ENCODE measurements around the gene INIP.

INIP gene

GRCh38 chr9:112700085-112700484 is 17.8 kb downstream of the INIP start:
- H3K27me3 ChIP-seq (ENCODE audit: low read depth, low read length), result no peaks in the 10 kb centered on the region
- H3K79me2 ChIP-seq (ENCODE audit: low read length), result no peaks in the 10 kb centered on the region
- TF ChIP-seq, protein P1, sequence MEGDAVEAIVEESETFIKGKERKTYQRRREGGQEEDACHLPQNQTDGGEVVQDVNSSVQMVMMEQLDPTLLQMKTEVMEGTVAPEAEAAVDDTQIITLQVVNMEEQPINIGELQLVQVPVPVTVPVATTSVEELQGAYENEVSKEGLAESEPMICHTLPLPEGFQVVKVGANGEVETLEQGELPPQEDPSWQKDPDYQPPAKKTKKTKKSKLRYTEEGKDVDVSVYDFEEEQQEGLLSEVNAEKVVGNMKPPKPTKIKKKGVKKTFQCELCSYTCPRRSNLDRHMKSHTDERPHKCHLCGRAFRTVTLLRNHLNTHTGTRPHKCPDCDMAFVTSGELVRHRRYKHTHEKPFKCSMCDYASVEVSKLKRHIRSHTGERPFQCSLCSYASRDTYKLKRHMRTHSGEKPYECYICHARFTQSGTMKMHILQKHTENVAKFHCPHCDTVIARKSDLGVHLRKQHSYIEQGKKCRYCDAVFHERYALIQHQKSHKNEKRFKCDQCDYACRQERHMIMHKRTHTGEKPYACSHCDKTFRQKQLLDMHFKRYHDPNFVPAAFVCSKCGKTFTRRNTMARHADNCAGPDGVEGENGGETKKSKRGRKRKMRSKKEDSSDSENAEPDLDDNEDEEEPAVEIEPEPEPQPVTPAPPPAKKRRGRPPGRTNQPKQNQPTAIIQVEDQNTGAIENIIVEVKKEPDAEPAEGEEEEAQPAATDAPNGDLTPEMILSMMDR (IDR thresholded peaks at IDR 0.05; ENCODE audit: low read depth, low read length), result no peak
- TF ChIP-seq EZH2phosphoT487 (IDR thresholded peaks at IDR 0.05; ENCODE audit: low read depth), result no peak
- H4K20me1 ChIP-seq (ENCODE audit: insufficient read depth, low read length), result no peaks in the 10 kb centered on the region
- H3K27ac ChIP-seq (ENCODE audit: low read length), result no peak overlapping the region
- H3K36me3 ChIP-seq (replicated peaks; ENCODE audit: low read depth, low read length), result peaks cover 8% of the 10 kb centered on the region
- no peak overlapping the region for H3K4me2 ChIP-seq (ENCODE audit: low read length)
- no peak overlapping the region for H3K4me3 ChIP-seq (ENCODE audit: low read length)
- no peaks in the 10 kb centered on the region for H3K4me1 ChIP-seq (ENCODE audit: low read length)
- H2AFZ ChIP-seq (ENCODE audit: low read depth, low read length), result no peak overlapping the region
- H3K9me3 ChIP-seq (ENCODE audit: insufficient read depth, low read length), result no peaks in the 10 kb centered on the region
- H3K9ac ChIP-seq (ENCODE audit: low read length), result no peak overlapping the region

DNA sequence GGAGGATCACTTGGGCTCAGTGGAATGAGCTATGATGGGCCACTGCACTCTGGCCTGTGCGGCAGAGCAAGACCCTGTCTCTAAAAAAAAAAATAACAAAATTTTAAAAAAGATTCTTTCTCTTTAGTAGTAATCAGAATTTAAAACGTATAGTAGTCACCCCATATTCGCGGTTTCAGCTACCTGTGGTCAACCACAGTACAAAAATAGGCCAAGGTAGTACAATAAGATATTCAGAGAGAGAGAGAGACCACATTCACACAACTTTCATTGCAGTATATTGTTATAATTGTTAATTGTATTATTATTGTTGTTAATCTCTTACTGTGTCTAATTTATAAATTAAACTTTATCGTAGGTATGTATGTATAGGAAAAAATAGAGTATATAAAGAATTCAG is 18.7 kb downstream of the INIP start:
- no peaks in the 10 kb centered on the region for H3K27me3 ChIP-seq (ENCODE audit: low read depth, low read length)
- H3K9ac ChIP-seq (ENCODE audit: low read length), result no peak overlapping the region
- no peaks in the 10 kb centered on the region for H3K79me2 ChIP-seq (ENCODE audit: low read length)
- no peak overlapping the region for H2AFZ ChIP-seq (ENCODE audit: low read depth, low read length)
- H3K4me1 ChIP-seq (ENCODE audit: low read length), result no peaks in the 10 kb centered on the region
- H3K36me3 ChIP-seq (replicated peaks; ENCODE audit: low read depth, low read length), result peaks cover 8% of the 10 kb centered on the region
- no peaks in the 10 kb centered on the region for H4K20me1 ChIP-seq (ENCODE audit: insufficient read depth, low read length)
- TF ChIP-seq EZH2phosphoT487 (IDR thresholded peaks at IDR 0.05; ENCODE audit: low read depth), result no peak
- no peak overlapping the region for H3K4me2 ChIP-seq (ENCODE audit: low read length)
- no peak overlapping the region for H3K4me3 ChIP-seq (ENCODE audit: low read length)
- H3K27ac ChIP-seq (ENCODE audit: low read length), result no peak overlapping the region
- H3K9me3 ChIP-seq (ENCODE audit: insufficient read depth, low read length), result no peaks in the 10 kb centered on the region

DNA sequence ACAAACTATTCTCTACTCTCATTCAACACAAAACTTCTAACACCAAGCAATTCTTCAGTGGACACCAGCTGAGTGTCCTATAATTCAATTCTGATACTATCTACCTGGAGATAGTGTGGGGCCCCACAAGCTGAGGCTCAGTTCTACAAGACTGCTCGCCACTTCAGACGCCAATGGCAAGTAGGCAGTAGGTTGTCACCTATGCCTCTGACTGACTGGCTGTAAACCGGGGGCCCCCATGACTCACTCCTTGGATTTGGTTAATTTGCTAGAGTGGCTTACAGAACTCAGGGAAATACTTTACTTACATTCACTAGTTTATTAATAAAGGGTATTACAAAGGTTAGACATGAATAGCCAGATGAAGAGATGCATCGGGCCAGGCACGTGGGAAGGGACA is 21.5 kb downstream of the INIP start:
- H3K9ac ChIP-seq (ENCODE audit: low read length), result no peak overlapping the region
- H3K36me3 ChIP-seq (replicated peaks; ENCODE audit: low read depth, low read length), result peaks cover 13% of the 10 kb centered on the region
- no peaks in the 10 kb centered on the region for H3K4me1 ChIP-seq (ENCODE audit: low read length)
- no peaks in the 10 kb centered on the region for H3K27me3 ChIP-seq (ENCODE audit: low read depth, low read length)
- H3K4me3 ChIP-seq (ENCODE audit: low read length), result no peak overlapping the region
- H2AFZ ChIP-seq (ENCODE audit: low read depth, low read length), result no peak overlapping the region
- no peak overlapping the region for H3K4me2 ChIP-seq (ENCODE audit: low read length)
- no peaks in the 10 kb centered on the region for H3K79me2 ChIP-seq (ENCODE audit: low read length)
- H3K9me3 ChIP-seq (ENCODE audit: insufficient read depth, low read length), result no peaks in the 10 kb centered on the region
- H4K20me1 ChIP-seq (ENCODE audit: insufficient read depth, low read length), result no peaks in the 10 kb centered on the region
- no peak overlapping the region for H3K27ac ChIP-seq (ENCODE audit: low read length)
- no peak for TF ChIP-seq EZH2phosphoT487 (IDR thresholded peaks at IDR 0.05; ENCODE audit: low read depth)
- TF ChIP-seq, protein P1 (IDR thresholded peaks at IDR 0.05; ENCODE audit: low read depth, low read length), result no peak

DNA sequence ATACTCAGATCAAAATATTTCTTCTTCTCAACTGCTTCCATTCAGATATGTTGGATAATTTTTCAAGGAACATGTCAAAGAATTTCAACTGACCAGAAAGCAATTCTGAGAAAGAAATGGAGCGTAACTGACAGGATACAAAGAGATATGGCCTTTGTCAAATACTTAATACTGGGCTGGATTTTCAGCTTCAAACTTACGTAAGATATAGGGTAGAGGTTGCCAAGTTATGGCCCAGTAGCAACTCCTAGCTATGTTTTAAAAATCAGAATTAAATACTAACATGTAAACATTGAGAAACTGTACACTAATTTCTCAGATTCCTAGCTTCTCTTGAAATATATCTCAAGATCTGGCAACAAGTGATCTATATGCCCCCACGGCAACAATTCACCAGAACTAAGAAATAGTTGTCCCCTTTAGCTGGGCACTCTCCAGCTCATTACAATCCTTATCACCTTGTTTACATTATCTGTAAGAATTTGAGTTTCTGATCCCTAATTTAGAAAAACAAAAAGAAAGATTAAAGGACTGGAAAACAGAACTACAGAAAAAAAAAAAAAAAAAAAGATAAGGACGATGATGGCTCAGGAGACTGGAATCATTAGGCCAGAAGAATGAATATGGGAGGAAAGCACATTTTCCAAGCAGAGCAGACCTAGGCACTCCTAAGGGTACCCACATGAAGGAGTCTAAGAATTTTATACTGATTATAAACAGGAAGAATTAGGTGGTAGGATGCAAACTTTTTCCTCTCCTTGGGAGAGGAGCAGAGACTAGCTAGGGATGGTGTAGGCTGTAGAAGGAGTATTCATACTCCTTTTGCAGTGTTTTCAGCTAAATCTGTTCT is 23.0 kb downstream of the INIP start:
- TF ChIP-seq EZH2phosphoT487 (IDR thresholded peaks at IDR 0.05; ENCODE audit: low read depth), result no peak
- TF ChIP-seq, protein P1 (IDR thresholded peaks at IDR 0.05; ENCODE audit: low read depth, low read length), result no peak

More for the DNA sequence above, 23.0 kb downstream of the INIP start:
- H4K20me1 ChIP-seq (ENCODE audit: insufficient read depth, low read length), result no peaks in the 10 kb centered on the region
- H3K9ac ChIP-seq (ENCODE audit: low read length), result no peak overlapping the region
- H3K36me3 ChIP-seq (replicated peaks; ENCODE audit: low read depth, low read length), result peaks cover 21% of the 10 kb centered on the region
- no peaks in the 10 kb centered on the region for H3K27me3 ChIP-seq (ENCODE audit: low read depth, low read length)
- no peaks in the 10 kb centered on the region for H3K79me2 ChIP-seq (ENCODE audit: low read length)
- H3K4me3 ChIP-seq (ENCODE audit: low read length), result no peak overlapping the region
- no peak overlapping the region for H3K27ac ChIP-seq (ENCODE audit: low read length)
- H2AFZ ChIP-seq (ENCODE audit: low read depth, low read length), result no peak overlapping the region
- H3K9me3 ChIP-seq (ENCODE audit: insufficient read depth, low read length), result no peaks in the 10 kb centered on the region
- H3K4me2 ChIP-seq (ENCODE audit: low read length), result no peak overlapping the region
- H3K4me1 ChIP-seq (ENCODE audit: low read length), result no peaks in the 10 kb centered on the region

All from OCI-LY3 (cell line).